Hippocampal formation (tissue), 2 donors: ENCODE measurements around the gene CORO2A.
"Not testable (repeated sequence)": the region's sequence is repeated elsewhere in the genome, so short reads cannot be mapped to it uniquely, and the experiment has no call there.

Experiments used
- DNase-seq, 2 donors: peaks; one replicate each; lab custom pipeline; 2025; lab: John Stamatoyannopoulos, UW

CORO2A gene

GRCh38 chr9:98191671-98192502, 550 bp downstream of the CORO2A start:
- DNase-seq = no peak

- DNase-seq = no peak
These were observed 1.2 kb downstream of the CORO2A start for GRCh38 chr9:98191181-98191608.

GRCh38 chr9:98190757-98191105, 1.7 kb downstream of the CORO2A start:
- no peak for DNase-seq

DNA sequence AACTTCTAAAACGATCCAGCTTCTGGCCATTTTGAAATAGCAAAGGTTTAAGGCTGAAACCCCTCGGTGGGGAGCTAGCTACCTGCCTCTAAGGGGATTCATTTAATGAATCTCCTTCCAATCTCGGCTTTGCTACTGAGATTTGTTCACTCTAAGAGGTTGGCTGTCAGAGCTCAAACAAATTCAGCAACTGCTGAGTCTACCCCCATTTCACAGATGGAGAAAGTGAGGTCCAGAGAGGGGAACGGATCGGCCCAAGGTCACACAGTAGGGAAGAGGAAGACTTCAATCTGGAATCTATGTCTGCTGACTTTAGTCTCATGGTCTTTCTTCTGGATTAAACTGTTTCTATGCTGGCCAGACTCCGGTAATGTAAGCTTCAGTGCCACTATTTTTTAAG, 3.0 kb downstream of the CORO2A start:
- no peak for DNase-seq

DNA sequence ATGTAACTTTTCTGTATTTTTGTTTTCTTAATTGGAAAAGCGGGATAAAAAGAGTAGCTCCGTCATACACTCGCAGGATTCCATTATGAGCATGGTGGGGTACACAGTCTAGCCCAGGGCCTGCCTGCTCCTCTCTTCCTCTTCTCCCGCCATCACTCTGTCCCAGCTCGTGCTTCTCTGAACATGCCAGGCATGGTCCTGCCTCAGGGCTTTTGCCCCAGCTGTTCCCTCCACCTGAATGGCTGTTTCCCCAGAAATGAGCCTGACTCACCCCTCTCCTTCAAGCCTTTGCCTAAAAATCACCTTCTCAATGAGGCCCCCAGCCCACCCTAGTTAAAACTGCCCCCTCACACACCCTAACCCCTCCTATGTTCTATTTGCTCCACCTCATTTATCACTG, 4.5 kb downstream of the CORO2A start:
- no peak for DNase-seq

DNA sequence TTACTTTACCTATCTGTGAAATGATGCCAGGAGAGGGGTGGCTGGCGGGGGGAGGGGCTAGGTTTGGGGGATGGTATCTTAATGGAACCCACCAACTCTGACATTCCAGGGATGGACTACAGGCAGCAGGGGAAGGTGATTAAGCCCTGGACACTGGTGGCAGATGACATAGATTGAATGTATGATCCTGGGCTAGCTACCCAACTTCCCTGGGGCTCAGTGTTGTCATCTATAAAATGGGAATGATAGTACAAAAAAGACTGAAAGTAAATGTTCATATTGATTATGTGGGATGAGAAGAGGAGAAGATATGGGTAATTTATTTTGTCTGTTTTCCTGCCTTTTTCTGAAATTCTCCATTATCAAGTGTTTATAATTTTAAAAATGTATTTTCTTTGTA, 6.2 kb downstream of the CORO2A start:
- no peak for DNase-seq

DNA sequence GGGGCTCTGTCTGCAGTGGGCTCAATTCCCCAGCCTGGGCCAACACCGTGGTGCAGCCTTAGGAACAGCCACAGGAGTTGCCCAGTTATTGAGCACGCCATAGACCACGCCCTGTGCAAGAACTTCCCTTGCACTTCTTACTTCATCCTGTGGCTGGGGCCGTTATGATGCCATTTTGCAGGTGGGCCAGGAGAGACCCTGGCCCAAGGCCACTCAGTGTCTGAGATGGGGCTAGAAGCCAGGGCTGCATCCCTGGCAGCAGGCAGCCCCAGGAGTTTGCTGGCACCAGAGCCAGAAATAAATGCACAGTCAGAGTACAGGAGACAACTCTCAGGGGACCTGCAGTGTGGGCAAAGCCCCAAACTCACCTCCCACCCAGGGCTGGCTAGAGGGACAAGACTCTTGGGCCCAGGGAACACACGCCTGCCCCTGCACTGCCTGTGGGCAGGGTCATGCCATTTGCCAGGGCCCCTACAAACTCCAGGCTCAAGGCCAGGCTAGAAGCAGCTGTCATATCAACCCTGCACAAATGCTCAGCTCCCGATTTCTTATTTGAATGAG, 6.7 kb downstream of the CORO2A start:
- DNase-seq = no peak

DNA sequence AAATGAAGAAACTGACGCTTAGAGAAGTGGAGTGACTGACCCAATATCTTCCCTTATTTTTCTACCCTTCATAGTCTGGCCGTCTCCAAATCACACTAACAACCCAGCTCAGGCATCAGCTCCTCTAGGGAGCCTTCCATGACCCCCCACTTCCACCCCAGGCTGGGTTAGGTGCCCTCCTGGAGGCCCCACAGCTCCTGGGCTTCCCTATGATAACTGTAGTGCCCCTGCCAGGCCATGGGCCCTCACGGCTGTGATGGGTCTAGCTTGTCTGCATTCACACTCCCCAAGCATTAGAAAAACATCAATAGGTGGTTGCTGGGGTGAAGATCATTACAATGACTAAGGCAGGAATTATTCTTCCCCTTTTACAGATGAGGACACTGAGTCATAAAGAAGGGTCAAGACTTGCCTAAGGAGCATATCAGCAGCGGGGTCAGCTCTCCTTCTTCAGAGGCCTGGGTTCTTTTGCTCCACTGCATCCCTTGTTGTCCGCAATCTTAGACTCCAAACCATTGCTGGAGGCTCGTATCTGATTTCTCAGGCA, 7.3 kb downstream of the CORO2A start:
- DNase-seq = no peak

DNA sequence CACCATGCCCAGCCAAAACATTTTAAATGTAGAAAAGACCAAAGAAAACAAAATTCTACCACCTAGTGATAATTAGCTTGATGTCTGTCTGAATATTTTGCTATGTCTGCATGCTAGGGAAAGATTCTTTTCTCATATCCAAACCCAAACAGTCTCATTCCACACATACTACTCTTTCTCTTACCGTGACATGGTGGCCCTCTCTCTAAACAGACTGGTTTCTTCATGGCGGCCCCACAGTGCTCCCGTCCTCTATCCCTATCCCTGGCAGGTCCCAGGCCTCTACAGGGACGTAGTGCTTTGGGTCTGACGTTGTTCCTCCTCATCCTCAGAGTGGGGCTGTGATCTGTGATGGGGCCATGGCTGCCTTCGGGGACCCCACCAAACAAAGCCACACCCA, 8.1 kb downstream of the CORO2A start:
- no peak for DNase-seq

DNA sequence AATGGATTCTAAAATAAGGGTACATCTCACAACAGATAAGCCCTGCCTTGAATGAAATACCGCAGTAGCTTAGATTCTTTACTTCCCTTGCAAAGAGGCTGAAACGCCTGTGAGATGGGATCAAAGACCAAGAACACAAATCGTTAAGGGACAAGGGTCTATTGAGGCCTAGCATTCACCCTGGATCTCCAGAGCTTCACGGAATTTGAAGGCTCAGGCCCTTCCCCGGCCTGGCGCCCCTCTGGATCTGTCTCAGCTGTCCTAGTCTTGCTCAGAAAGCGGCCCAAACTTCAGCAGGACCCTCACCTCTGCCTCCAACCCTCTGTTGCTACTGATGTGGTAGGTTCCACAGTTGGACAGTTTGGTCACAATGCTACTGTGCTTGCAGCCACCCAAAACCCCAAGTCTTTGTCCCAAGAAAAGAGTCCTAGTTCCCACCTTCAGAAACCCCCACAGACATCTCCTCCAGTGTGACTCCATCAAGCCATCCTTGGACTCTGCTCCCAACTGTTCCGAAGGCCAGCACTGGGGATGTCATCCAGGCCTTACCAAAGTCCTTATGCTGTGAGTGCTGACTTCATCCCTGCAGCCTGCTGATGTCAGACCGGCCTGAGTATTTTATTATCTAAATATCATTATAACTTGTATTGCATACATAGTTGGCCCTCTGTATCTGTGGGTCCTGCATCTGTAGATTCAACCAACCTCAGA, 9.4 kb downstream of the CORO2A start:
- DNase-seq = no peak

DNA sequence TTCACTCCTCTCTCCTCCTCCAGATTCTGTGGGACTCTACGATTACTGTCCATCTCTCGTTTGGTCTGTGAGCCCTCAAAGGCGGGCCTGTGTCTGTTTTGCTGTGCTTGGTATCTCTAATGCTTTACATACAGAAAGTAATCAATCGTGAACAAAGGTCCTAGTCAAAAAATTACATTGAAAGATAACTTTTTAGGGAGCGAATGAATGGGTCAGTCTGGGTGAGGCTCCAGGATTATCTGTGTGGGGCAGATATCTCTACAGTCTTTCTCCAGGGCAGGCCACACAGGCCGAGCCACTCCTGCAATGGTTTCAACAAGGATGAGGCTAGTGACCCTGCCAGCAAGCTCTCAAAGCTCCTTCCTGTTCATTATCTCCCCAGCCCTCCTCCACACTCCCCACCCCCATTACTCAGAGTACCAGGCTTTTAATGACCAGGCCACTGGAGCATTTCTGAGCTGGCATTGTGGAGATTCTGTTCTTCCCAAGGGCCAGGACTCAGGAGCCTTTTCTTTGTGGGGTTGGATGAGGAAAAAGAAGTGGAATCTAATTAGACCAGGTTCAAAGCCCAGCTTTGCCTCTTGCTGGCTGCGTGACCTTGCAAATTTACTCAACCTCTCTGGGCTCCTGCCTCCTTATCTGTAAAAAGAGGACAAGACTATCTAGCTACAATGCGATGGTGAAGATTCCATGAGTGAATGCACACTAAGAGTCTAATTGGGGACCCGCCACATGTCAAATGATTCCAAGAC, 10.2 kb downstream of the CORO2A start:
- no peak for DNase-seq

DNA sequence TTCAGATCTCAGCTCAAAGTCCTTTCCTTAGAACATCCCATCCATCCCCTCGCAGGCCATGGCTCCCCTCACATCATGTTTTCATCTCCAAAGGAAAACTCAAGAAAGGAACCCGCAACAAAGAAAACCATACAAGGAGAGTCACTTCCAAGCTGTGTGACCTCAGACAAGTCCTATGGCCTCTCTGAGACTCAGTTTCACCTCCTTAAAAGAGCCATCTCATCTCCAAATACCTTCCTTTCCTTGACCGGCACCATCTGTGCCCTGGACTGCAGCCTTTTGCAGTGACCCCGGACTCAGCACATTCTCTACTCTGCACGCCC, 10.7 kb downstream of the CORO2A start:
- no peak for DNase-seq

GRCh38 chr9:98180996-98181395, 11.4 kb downstream of the CORO2A start:
- DNase-seq = no peak

DNA sequence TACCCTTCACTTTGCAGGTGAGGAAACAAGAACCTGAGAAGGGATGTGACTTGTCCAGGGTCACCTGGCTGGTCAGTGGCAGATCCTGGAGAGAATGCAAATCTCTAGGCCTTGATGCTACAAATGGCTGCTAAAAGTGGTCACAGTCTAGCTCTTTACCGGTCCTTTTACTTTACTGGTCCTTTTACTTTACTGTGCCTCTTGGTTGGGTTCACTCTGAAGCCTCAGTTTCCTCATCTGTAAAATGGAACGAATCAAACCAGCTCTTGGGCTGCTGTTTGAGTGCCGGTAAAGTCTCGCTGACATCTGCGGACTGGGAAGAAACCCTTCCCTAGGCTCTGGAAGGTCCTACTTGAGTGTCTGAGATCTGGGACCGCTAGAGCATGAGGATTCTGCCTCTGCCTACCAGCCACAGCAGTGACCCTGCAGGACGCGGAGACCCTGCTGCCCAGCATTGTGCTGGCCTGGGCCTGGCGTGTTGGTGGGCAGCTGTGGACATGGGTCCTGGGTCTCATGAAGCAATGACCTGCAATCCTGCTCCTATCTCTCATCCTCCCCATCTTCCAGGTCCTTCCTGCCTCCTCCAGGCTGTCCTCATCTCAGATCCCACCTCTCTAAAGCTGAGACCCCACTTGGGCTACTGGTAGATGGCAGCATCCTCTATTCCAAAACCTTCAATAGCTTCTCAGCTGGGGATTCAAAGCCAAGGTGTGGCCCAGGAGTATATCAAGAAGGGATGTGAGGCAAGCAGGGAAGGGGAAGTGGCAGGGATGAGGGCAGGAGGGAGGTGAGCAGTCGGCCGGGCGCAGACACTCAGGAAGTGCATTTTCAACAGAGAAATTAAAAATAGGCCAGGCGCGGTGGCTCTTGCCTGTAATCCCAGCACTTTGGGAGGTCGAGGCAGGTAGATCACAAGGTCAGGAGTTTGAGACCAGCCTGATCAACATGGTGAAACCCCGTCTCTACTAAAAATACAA, 13.3 kb downstream of the CORO2A start:
- DNase-seq = no peak

- DNase-seq = no peak
These were observed 15.8 kb downstream of the CORO2A start for GRCh38 chr9:98176391-98177259.

GRCh38 chr9:98175762-98176161, 16.7 kb downstream of the CORO2A start:
- DNase-seq = no peak

DNA sequence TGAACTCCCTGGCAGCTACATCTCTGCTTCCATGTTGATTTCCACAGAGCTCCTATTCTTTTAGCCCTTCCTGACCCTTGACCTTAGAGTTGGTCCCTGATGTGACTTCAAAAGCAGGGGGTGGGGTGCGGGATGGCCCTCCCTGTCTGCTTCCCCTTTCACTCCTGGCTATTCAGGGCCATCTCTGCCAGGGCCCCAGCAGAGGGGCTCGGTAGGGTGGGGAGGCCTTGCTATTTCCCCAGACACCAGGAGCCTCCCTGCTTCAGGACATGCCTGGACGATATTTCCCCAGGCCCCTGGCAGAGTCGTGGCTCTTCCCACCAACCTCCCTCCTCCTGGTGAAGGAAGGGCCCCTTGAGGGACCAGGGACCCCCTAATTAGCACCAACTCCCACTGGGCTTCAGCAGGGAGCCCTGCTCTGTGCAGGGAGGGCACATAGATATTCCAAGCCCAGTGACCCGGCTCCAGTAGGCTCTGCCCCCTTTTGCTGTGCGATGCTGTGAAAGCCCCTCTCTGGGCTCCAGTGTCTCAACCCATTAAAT, 17.3 kb downstream of the CORO2A start:
- DNase-seq = no peak

- DNase-seq = not testable (repeated sequence)
These were observed 17.9 kb downstream of the CORO2A start for GRCh38 chr9:98174502-98174918.

DNA sequence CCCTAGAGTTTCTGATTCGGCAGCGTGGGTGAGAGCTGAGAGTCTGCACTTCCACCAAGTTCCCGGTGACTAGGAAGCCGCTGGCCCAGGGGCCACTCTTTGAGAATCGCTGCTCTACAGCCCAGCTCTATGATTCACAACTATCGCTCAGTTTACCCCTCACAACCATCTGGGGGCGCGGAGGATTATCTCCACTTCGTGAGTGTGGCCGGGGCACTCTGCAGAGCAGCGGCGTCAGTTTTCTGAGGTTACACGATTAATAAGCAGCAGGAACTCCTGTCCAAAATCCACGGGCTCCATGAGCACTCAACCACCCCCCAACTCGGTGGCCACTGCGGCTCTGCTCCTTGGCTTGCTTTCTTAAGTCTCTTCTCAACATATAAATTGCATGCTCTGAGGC, 19.3 kb downstream of the CORO2A start:
- DNase-seq = no peak

- no peak for DNase-seq
These were observed 19.8 kb downstream of the CORO2A start for GRCh38 chr9:98172604-98173003.
